ENCODE measurements around the gene SCAF11. TPM values are rescaled to one million over a fixed set of nuclear protein-coding genes. Genes with fewer than 3 reads are reported as not detected.
A peak's percentile ranks its signal among the peaks of the same experiment; 100 is the strongest.
"Not testable (repeated sequence)": the region's sequence is repeated elsewhere in the genome, so short reads cannot be mapped to it uniquely, and the experiment has no call there.

The SCAF11 gene, protein sequence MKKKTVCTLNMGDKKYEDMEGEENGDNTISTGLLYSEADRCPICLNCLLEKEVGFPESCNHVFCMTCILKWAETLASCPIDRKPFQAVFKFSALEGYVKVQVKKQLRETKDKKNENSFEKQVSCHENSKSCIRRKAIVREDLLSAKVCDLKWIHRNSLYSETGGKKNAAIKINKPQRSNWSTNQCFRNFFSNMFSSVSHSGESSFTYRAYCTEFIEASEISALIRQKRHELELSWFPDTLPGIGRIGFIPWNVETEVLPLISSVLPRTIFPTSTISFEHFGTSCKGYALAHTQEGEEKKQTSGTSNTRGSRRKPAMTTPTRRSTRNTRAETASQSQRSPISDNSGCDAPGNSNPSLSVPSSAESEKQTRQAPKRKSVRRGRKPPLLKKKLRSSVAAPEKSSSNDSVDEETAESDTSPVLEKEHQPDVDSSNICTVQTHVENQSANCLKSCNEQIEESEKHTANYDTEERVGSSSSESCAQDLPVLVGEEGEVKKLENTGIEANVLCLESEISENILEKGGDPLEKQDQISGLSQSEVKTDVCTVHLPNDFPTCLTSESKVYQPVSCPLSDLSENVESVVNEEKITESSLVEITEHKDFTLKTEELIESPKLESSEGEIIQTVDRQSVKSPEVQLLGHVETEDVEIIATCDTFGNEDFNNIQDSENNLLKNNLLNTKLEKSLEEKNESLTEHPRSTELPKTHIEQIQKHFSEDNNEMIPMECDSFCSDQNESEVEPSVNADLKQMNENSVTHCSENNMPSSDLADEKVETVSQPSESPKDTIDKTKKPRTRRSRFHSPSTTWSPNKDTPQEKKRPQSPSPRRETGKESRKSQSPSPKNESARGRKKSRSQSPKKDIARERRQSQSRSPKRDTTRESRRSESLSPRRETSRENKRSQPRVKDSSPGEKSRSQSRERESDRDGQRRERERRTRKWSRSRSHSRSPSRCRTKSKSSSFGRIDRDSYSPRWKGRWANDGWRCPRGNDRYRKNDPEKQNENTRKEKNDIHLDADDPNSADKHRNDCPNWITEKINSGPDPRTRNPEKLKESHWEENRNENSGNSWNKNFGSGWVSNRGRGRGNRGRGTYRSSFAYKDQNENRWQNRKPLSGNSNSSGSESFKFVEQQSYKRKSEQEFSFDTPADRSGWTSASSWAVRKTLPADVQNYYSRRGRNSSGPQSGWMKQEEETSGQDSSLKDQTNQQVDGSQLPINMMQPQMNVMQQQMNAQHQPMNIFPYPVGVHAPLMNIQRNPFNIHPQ (N-terminal part only)
- 125 and 128 TPM in 2 replicates for total RNA-seq

DNA sequence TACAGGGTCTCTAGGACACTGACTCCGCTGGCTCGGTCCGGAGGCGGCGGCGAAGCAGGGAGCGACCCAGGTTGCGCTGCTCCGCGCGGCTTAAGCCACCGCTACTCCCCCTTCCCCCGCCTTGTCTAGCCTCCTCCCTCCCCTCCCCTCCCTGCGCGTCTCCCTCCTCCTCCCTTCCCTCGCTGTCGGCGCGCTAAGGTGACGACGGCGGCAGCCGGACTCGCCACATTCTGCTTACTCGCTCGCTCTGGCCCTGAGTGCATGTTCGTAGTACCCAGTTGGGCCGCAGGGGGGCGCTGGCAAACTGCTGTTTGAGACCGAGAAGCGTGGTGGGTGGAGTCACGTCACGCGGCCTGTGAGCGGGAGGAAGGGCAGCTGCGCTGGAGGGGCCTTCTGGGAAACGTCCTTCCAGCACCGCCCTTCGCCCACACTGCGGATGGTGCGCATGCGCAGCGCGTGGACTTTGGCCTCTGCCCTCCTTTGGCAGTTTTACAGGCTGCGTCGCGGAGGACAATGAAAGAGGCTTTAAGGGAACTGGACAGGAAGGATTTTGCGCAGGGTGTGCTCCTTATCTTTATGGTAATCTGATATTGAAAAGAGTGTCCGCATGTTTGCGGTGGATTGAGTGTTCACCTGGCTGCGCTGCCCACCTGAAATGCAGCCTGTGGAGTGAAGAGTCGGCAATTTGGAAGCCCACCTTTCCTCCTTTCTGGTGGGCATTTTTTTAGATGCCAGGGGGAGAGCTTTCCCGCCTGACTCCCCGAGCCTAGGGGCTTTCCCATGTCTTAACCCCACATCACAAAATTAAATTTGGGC lies at the start of gene SCAF11:
TSS of gene SCAF11 (minus strand) at position 107 of the 816 bp plus-strand sequence. CDS start 26,407 bp downstream, outside the sequence.
- Mint-ChIP-seq H3K9me3 (no peaks in the 10 kb centered on the region), H3K27me3 (ENCODE audit: low read depth) (peaks cover 6% of the 10 kb centered on the region), H3K36me3 (ENCODE audit: low read depth) (peaks cover 24% of the 10 kb centered on the region), H3K27ac (peak within 1 kb of the TSS; percentile 98), H3K4me1 (ENCODE audit: low read depth) (peaks cover 38% of the 10 kb centered on the region), H3K4me3 (ENCODE audit: low read depth) (peak within 1 kb of the TSS; percentile 93)
- peak; percentile 100 for DNase-seq (ENCODE audit: low spot score)
- intact Hi-C loops (cut with micrococcal nuclease), result loop anchor here (1.0 to 10.0 kb wide), 11 partner anchors 82 to 1716 kb away; partner anchors contain the start of genes ARID2, RPAP3, SLC38A1 and SLC38A2

DNA sequence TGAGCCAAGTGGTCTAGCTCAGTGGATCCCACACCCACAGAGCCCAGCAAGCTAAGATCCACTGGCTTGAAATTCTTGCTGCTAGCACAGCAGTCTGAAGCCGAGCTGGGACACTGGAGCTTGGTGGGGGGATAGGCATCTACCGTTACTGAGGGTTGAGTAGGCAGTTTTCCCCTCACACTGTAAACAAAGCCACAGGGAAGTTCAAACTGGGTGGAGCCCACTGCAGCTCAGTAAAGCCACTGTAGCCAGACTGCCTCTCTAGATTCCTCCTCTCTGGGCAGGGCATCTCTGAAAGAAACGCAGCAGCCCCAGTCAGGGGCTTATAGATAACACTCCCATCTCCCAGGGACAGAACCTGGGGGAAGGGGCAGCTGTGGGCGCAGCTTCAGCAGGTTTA lies 46.7 kb upstream of the SCAF11 start:
- DNase-seq (ENCODE audit: low spot score); H3K4me3 Mint-ChIP-seq (ENCODE audit: low read depth); H3K27ac Mint-ChIP-seq; intact Hi-C loops (cut with micrococcal nuclease); H3K27me3 Mint-ChIP-seq (ENCODE audit: low read depth); H3K4me1 Mint-ChIP-seq (ENCODE audit: low read depth); H3K9me3 Mint-ChIP-seq; H3K36me3 Mint-ChIP-seq (ENCODE audit: low read depth): not testable (repeated sequence)

DNA sequence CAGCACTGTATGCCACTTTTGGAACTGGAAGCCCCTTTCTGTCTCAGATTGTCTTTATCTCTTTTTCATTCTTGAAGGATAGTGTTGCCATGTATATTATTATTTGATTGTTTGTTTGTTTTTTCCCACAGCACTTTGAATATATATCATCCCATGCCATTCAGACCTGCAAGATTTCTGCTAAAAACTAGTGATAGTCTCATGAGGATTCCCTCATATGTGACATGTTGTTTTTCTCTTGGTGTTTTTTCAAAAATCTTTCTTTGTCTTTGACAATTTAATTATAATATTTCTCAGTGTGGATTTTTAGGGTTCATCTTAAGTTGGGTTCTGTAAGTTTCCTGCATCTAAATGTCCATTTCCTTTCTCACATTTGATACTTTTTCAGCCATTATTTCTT lies 36.8 kb upstream of the SCAF11 start:
- no peak for DNase-seq (ENCODE audit: low spot score)
- intact Hi-C loops (cut with micrococcal nuclease), result no loop called here
- peaks cover 7% of the 10 kb centered on the region for H3K36me3 Mint-ChIP-seq (ENCODE audit: low read depth)
- no peaks in the 10 kb centered on the region for H3K4me1 Mint-ChIP-seq (ENCODE audit: low read depth)
- no peak overlapping the region for H3K4me3 Mint-ChIP-seq (ENCODE audit: low read depth)
- peaks cover 33% of the 10 kb centered on the region for H3K9me3 Mint-ChIP-seq
- H3K27me3 Mint-ChIP-seq (ENCODE audit: low read depth), result peaks cover 5% of the 10 kb centered on the region
- no peak overlapping the region for H3K27ac Mint-ChIP-seq

DNA sequence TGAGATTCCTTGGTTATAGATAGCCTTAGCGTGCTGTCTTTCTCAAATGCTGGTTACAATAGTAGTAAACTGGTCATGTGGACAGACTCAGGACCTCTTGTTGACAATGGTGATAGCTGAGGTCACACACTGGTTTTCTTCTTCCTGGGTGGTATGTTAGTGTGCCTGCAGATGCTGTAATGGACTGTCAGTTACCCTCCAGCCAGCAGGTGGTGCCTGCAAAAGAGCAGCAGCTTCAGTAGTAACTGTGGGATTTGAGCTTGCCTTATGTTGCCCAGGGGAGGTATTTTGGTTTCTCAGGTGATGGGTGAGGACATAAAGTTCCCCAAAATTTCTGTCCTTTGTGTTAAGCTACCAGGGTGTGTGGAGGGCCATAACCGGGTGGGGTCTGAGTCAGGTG lies 33.7 kb upstream of the SCAF11 start:
- no peak overlapping the region for H3K27ac Mint-ChIP-seq
- H3K4me1 Mint-ChIP-seq (ENCODE audit: low read depth), result no peaks in the 10 kb centered on the region
- no peak for DNase-seq (ENCODE audit: low spot score)
- H3K4me3 Mint-ChIP-seq (ENCODE audit: low read depth), result no peak overlapping the region
- H3K36me3 Mint-ChIP-seq (ENCODE audit: low read depth), result peaks cover 7% of the 10 kb centered on the region
- H3K9me3 Mint-ChIP-seq, result peaks cover 44% of the 10 kb centered on the region
- H3K27me3 Mint-ChIP-seq (ENCODE audit: low read depth), result peaks cover 9% of the 10 kb centered on the region
- intact Hi-C loops (cut with micrococcal nuclease), result no loop called here

DNA sequence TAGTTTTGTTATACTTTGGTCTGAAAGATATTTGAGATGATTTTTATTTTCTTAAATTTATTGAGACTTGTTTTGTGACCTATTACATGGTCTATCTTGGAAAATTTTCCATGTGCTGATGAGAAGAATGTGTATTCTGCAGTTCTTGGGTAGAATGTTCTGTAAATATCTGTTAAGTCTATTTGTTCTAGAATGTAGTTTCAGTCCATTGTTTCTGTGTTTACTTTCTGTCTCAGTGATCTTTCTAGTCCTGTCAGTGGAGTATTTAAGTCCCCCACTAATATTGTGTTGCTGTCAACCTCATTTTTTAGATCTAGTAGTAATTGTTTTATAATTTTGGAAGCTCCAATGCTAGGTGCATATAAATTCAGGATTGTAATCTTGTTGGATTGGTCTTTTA lies 30.4 kb upstream of the SCAF11 start:
- H3K27ac Mint-ChIP-seq, result no peak overlapping the region
- H3K4me1 Mint-ChIP-seq (ENCODE audit: low read depth), result no peaks in the 10 kb centered on the region
- no peak overlapping the region for H3K4me3 Mint-ChIP-seq (ENCODE audit: low read depth)
- no peak for DNase-seq (ENCODE audit: low spot score)
- intact Hi-C loops (cut with micrococcal nuclease), result no loop called here
- no peaks in the 10 kb centered on the region for H3K36me3 Mint-ChIP-seq (ENCODE audit: low read depth)
- H3K27me3 Mint-ChIP-seq (ENCODE audit: low read depth), result peaks cover 9% of the 10 kb centered on the region
- H3K9me3 Mint-ChIP-seq, result peaks cover 25% of the 10 kb centered on the region

DNA sequence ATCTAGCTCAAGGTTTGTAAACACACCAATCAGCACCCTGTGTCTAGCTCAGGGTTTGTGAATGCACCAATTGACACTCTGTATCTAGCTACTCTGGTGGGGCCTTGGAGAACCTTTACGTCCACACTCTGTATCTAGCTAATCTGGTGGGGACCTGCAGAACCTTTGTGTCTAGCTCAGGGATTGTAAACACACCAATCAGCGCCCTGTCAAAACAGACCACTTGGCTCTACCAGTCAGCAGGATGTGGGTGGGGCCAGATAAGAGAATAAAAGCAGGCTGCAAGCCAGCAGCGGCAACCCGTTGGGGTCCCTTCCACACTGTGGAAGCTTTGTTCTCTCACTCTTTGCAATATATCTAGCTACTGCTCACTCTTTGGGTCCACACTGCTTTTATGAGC lies 28.3 kb upstream of the SCAF11 start:
- H3K36me3 Mint-ChIP-seq (ENCODE audit: low read depth); H3K4me3 Mint-ChIP-seq (ENCODE audit: low read depth); DNase-seq (ENCODE audit: low spot score); H3K4me1 Mint-ChIP-seq (ENCODE audit: low read depth); H3K27ac Mint-ChIP-seq; intact Hi-C loops (cut with micrococcal nuclease): not testable (repeated sequence)
- Mint-ChIP-seq H3K27me3 (ENCODE audit: low read depth) (peaks cover 12% of the 10 kb centered on the region), H3K9me3 (peaks cover 21% of the 10 kb centered on the region)

DNA sequence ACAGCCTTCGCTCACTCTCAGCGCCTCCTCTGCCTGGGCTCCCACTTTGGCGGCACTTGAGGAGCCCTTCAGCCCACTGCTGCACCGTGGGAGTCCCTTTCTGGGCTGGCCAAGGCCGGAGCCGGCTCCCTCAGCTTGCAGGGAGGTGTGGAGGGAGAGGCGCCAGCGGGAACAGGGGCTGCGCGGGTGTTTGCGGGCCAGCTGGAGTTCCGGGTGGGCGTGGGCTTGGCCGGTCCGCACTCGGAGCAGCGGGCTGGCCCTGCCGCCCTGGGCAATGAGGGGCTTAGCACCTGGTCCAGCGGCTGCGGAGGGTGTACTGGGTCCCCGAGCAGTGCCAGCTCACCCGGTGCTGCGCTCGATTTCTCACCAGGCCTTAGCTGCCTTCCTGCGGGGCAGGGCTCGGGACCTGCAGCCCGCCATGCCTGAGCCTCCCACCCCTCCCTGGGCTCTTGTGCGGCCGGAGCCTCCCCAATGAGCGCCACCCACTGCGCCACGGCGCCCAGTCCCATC lies 27.5 kb upstream of the SCAF11 start:
- intact Hi-C loops (cut with micrococcal nuclease); DNase-seq (ENCODE audit: low spot score); H3K4me1 Mint-ChIP-seq (ENCODE audit: low read depth); H3K4me3 Mint-ChIP-seq (ENCODE audit: low read depth); H3K36me3 Mint-ChIP-seq (ENCODE audit: low read depth); H3K27ac Mint-ChIP-seq: not testable (repeated sequence)
- peaks cover 12% of the 10 kb centered on the region for H3K27me3 Mint-ChIP-seq (ENCODE audit: low read depth)
- peaks cover 21% of the 10 kb centered on the region for H3K9me3 Mint-ChIP-seq

DNA sequence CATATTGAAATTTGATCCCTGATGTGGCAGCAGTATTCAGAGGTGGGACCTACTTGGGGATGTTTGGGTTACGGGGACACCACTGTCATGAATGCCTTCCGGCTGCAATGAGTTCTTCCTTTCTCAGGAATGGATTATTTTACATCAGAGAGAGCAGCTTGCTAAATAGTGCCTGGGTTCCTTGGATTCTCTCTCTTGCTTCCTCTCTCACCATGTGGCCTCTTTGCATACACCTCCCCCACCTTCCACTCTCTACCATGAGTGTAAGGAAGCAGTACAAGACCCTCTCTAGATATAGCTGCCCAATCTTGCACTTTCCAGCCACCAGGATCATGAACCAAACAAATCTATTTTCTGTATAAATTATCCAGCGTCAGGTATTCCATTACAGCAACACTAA lies 15.4 kb upstream of the SCAF11 start:
- no peaks in the 10 kb centered on the region for H3K36me3 Mint-ChIP-seq (ENCODE audit: low read depth)
- no peak overlapping the region for H3K27ac Mint-ChIP-seq
- intact Hi-C loops (cut with micrococcal nuclease), result no loop called here

DNA sequence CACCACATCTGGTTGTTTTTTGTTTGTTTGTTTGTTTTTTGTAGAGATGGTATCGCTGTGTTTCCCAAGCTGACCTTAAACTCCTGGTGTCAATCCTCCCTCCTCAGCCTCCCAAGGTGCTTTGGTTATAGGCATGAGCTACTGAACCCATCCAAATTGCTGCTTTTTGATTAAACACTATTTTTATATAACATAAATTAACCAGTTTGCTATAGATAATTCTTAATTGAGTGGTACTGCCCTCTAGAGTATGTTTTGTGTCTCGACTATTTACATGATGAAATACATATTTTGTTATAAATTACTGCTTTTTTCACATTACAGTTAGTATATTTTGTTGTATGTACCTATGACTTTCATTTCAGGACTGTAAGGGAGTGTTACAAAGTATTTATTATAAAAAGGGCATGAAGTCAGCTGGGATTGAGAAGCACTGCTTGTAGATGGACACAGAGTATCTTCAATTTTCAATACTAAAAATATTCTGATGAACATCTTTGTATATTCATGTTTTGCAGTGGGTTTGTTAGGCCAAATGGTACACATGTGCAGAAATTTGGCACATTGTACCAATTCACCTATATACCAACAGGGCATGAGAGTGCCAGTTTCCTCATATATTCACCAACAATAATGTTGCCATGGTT lies 14.9 kb upstream of the SCAF11 start:
- no peak overlapping the region for H3K27ac Mint-ChIP-seq
- H3K9me3 Mint-ChIP-seq, result no peaks in the 10 kb centered on the region
- H3K4me1 Mint-ChIP-seq (ENCODE audit: low read depth), result no peaks in the 10 kb centered on the region
- no peaks in the 10 kb centered on the region for H3K36me3 Mint-ChIP-seq (ENCODE audit: low read depth)
- H3K4me3 Mint-ChIP-seq (ENCODE audit: low read depth), result no peak overlapping the region
- intact Hi-C loops (cut with micrococcal nuclease), result no loop called here
- H3K27me3 Mint-ChIP-seq (ENCODE audit: low read depth), result peaks cover 8% of the 10 kb centered on the region
- no peak for DNase-seq (ENCODE audit: low spot score)

More for the DNA sequence above, 15.4 kb upstream of the SCAF11 start:
- Mint-ChIP-seq H3K4me3 (ENCODE audit: low read depth) (no peak overlapping the region), H3K4me1 (ENCODE audit: low read depth) (no peaks in the 10 kb centered on the region), H3K9me3 (no peaks in the 10 kb centered on the region), H3K27me3 (ENCODE audit: low read depth) (peaks cover 8% of the 10 kb centered on the region)
- DNase-seq (ENCODE audit: low spot score), result no peak

DNA sequence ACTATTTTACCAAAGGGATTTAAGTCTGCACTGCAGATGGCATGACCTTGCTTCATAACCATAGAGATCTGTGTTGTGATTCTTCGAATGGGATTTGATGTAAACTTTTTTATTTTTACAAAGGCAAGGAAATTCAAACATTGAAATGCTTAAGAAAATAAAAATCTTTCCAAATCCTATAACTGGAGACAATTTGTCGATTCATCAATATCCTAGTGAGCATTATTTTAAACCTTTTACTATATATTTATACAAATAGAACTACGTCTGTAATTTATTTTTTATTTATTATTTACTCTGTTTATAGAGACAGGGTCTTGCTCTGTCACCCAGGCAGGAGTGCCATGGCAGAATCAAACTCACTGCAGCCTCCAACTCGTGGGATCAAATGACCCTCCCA lies 14.3 kb upstream of the SCAF11 start:
- Mint-ChIP-seq H3K27ac (no peak overlapping the region), H3K36me3 (ENCODE audit: low read depth) (no peaks in the 10 kb centered on the region), H3K27me3 (ENCODE audit: low read depth) (peaks cover 8% of the 10 kb centered on the region), H3K9me3 (no peaks in the 10 kb centered on the region), H3K4me1 (ENCODE audit: low read depth) (no peaks in the 10 kb centered on the region), H3K4me3 (ENCODE audit: low read depth) (no peak overlapping the region)
- intact Hi-C loops (cut with micrococcal nuclease), result no loop called here
- DNase-seq (ENCODE audit: low spot score), result no peak

DNA sequence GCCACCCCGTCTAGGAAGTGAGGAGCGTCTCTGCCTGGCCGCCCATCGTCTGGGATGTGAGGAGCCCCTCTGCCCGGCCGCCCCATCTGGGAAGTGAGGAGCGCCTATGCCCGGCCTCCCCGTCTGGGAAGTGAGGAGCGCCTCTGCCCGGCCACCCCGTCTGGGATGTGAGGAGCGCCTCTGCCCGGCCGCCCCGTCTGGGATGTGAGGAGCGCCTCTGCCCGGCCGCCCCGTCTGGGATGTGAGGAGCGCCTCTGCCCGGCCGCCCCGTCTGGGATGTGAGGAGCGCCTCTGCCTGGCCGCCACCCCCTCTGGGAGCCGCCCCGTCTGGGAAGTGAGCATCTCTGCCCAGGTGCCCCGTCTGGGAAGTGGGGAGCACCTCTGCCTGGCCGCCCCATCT lies 9.7 kb upstream of the SCAF11 start:
- H3K27ac Mint-ChIP-seq, H3K9me3 Mint-ChIP-seq: not testable (repeated sequence)

More for the DNA sequence above, 9.7 kb upstream of the SCAF11 start:
- H3K27me3 Mint-ChIP-seq (ENCODE audit: low read depth); H3K4me1 Mint-ChIP-seq (ENCODE audit: low read depth); H3K36me3 Mint-ChIP-seq (ENCODE audit: low read depth); H3K4me3 Mint-ChIP-seq (ENCODE audit: low read depth); intact Hi-C loops (cut with micrococcal nuclease); DNase-seq (ENCODE audit: low spot score): not testable (repeated sequence)
